ENCODE results near the gene CERKL.

The CERKL gene

DNA sequence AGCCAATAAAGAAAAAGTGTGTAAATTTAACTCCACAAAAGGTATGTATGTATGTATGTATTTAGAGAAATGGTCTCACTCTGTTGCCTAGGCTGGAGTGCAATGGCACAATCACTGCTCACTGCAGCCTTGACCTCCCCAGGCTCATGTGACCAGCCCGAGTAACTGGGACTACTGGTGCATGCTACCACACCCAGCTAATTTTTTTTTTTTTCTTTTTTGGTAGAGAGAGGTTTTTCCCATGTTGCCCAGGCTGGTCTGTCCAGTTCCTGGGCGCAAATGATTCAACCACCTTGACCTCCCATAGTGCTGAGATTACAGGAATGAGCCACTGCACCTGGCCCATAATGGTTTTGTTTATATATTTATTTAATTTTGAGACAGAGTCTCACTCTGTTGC lies 67.1 kb downstream of the CERKL start:
- no peak for TF ChIP-seq CSDC2 (CRISPR knock-in tag; IDR thresholded peaks at IDR 0.05)
- TF ChIP-seq, protein P1, sequence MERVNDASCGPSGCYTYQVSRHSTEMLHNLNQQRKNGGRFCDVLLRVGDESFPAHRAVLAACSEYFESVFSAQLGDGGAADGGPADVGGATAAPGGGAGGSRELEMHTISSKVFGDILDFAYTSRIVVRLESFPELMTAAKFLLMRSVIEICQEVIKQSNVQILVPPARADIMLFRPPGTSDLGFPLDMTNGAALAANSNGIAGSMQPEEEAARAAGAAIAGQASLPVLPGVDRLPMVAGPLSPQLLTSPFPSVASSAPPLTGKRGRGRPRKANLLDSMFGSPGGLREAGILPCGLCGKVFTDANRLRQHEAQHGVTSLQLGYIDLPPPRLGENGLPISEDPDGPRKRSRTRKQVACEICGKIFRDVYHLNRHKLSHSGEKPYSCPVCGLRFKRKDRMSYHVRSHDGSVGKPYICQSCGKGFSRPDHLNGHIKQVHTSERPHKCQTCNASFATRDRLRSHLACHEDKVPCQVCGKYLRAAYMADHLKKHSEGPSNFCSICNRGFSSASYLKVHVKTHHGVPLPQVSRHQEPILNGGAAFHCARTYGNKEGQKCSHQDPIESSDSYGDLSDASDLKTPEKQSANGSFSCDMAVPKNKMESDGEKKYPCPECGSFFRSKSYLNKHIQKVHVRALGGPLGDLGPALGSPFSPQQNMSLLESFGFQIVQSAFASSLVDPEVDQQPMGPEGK (CRISPR knock-in tag; IDR thresholded peaks at IDR 0.05; ENCODE audit: borderline replicate concordance): no peak
- TF ChIP-seq, protein P2, sequence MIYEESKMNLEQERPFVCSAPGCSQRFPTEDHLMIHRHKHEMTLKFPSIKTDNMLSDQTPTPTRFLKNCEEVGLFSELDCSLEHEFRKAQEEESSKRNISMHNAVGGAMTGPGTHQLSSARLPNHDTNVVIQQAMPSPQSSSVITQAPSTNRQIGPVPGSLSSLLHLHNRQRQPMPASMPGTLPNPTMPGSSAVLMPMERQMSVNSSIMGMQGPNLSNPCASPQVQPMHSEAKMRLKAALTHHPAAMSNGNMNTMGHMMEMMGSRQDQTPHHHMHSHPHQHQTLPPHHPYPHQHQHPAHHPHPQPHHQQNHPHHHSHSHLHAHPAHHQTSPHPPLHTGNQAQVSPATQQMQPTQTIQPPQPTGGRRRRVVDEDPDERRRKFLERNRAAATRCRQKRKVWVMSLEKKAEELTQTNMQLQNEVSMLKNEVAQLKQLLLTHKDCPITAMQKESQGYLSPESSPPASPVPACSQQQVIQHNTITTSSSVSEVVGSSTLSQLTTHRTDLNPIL (CRISPR knock-in tag; IDR thresholded peaks at IDR 0.05; ENCODE audit: low read depth): no peak
- TF ChIP-seq ZFP30 (CRISPR knock-in tag; IDR thresholded peaks at IDR 0.05): no peak
- TF ChIP-seq, protein P3, sequence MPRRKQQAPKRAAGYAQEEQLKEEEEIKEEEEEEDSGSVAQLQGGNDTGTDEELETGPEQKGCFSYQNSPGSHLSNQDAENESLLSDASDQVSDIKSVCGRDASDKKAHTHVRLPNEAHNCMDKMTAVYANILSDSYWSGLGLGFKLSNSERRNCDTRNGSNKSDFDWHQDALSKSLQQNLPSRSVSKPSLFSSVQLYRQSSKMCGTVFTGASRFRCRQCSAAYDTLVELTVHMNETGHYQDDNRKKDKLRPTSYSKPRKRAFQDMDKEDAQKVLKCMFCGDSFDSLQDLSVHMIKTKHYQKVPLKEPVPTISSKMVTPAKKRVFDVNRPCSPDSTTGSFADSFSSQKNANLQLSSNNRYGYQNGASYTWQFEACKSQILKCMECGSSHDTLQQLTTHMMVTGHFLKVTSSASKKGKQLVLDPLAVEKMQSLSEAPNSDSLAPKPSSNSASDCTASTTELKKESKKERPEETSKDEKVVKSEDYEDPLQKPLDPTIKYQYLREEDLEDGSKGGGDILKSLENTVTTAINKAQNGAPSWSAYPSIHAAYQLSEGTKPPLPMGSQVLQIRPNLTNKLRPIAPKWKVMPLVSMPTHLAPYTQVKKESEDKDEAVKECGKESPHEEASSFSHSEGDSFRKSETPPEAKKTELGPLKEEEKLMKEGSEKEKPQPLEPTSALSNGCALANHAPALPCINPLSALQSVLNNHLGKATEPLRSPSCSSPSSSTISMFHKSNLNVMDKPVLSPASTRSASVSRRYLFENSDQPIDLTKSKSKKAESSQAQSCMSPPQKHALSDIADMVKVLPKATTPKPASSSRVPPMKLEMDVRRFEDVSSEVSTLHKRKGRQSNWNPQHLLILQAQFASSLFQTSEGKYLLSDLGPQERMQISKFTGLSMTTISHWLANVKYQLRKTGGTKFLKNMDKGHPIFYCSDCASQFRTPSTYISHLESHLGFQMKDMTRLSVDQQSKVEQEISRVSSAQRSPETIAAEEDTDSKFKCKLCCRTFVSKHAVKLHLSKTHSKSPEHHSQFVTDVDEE (CRISPR knock-in tag; IDR thresholded peaks at IDR 0.05): no peak
- TF ChIP-seq GLIS3 (CRISPR knock-in tag; IDR thresholded peaks at IDR 0.05): no peak
- TF ChIP-seq CSRNP3 (CRISPR knock-in tag; IDR thresholded peaks at IDR 0.05): no peak
- TF ChIP-seq POU6F1 (CRISPR knock-in tag; IDR thresholded peaks at IDR 0.05; ENCODE audit: borderline replicate concordance, low read depth): no peak
- no peak for TF ChIP-seq ISL1 (CRISPR knock-in tag; IDR thresholded peaks at IDR 0.05)
- no peak for TF ChIP-seq ARNTL (CRISPR knock-in tag; IDR thresholded peaks at IDR 0.05; ENCODE audit: borderline replicate concordance, low read depth)
- TF ChIP-seq ZC3H10 (CRISPR knock-in tag; IDR thresholded peaks at IDR 0.05): no peak
- no peak for TF ChIP-seq ZFP3 (CRISPR knock-in tag; IDR thresholded peaks at IDR 0.05)
- no peak for TF ChIP-seq ZNF565 (CRISPR knock-in tag; conservative IDR thresholded peaks at IDR 0.05; ENCODE audit: low read depth)
- no peak for TF ChIP-seq PPARA (CRISPR knock-in tag; IDR thresholded peaks at IDR 0.05; ENCODE audit: borderline replicate concordance)
- TF ChIP-seq ZNF8 (CRISPR knock-in tag; IDR thresholded peaks at IDR 0.05): no peak
- no peak for TF ChIP-seq BACH2 (CRISPR knock-in tag; IDR thresholded peaks at IDR 0.05; ENCODE audit: borderline replicate concordance)
- no peak for ATAC-seq

DNA sequence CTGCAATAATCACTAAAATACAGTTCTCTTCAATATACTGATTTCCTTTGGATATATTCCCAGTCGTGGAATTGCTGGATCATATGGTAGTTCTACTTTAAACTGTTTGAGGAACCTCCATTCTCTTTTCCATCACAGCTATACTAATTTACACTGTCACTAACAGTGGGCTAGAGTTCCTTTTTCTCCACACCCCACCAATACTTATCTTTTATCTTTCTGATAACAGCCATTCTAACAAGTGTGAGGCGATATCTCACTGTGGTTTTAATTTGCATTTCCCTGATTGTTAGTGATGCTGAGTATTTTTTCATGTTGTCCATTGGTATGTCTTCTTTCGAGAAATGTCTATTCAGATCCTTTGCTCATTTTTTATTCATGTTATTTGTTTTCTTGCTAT lies 68.4 kb downstream of the CERKL start:
- TF ChIP-seq GLIS3 (CRISPR knock-in tag; IDR thresholded peaks at IDR 0.05): no peak
- TF ChIP-seq ZFP3 (CRISPR knock-in tag; IDR thresholded peaks at IDR 0.05): no peak
- TF ChIP-seq ZNF70 (CRISPR knock-in tag; IDR thresholded peaks at IDR 0.05): no peak
- no peak for ATAC-seq

GRCh38 chr2:181586569-181587081 lies 70.3 kb downstream of the CERKL start:
- TF ChIP-seq ISL1 (CRISPR knock-in tag; IDR thresholded peaks at IDR 0.05) (no peak), ZFP3 (CRISPR knock-in tag; IDR thresholded peaks at IDR 0.05) (no peak), POU6F1 (CRISPR knock-in tag; IDR thresholded peaks at IDR 0.05; ENCODE audit: borderline replicate concordance, low read depth) (no peak), CSRNP3 (CRISPR knock-in tag; IDR thresholded peaks at IDR 0.05) (no peak), GLIS3 (CRISPR knock-in tag; IDR thresholded peaks at IDR 0.05) (no peak), PPARA (CRISPR knock-in tag; IDR thresholded peaks at IDR 0.05; ENCODE audit: borderline replicate concordance) (no peak), OSR1 (CRISPR knock-in tag; IDR thresholded peaks at IDR 0.05) (no peak), ZNF70 (CRISPR knock-in tag; IDR thresholded peaks at IDR 0.05) (no peak), TCF4 (CRISPR knock-in tag; IDR thresholded peaks at IDR 0.05; ENCODE audit: borderline replicate concordance) (no peak), ESRRG (CRISPR knock-in tag; IDR thresholded peaks at IDR 0.05) (no peak), ARNTL (CRISPR knock-in tag; IDR thresholded peaks at IDR 0.05; ENCODE audit: borderline replicate concordance, low read depth) (no peak)
- TF ChIP-seq, protein P2 (CRISPR knock-in tag; IDR thresholded peaks at IDR 0.05; ENCODE audit: low read depth): no peak
- no peak for ATAC-seq

All from SK-N-SH treated with all-trans-retinoic acid at 6 μM for 48 hours (cell line).